Endothelial cell of umbilical vein (primary cell): Measurements from ENCODE around the gene LRRC56. TPM values are rescaled to one million over a fixed set of nuclear protein-coding genes. Genes with fewer than 3 reads are reported as not detected.

ENCODE experiments used
- BruUV-seq: library from RNA; stranded (reverse); fragments of 400-500 nt; replicated peaks from 2 replicates; lab custom pipeline; 2021; lab: Mats Ljungman, UMichigan
- CTCF ChIA-PET: fragments of 300-600, 350-600 bp; sonication (Branson Sonifier 250); formaldehyde crosslinking; loops from one replicate; lab custom pipeline; 2021; ENCODE audit warnings: antibody characterized with exemption, inconsistent platforms; lab: Charles Lee
- POLR2A ChIA-PET: fragments of 300-600, 350-600 bp; sonication (Branson Sonifier 250); formaldehyde crosslinking; loops from one replicate; lab custom pipeline; 2021; ENCODE audit warnings: antibody characterized with exemption, inconsistent platforms; lab: Charles Lee
- DNase-seq: peaks from one replicate; pipeline ENCODE4 v3.0.0-alpha.2; 2011; ENCODE audit warnings: low read depth, low spot score
- FAIRE-seq: peaks from 2 replicates; lab custom pipeline; 2011; peaks lifted over from hg19 to GRCh38; lab: Jason Lieb, UNC
- H2AFZ ChIP-seq: 2 replicates; pipeline ENCODE4 v1.6.0; 2012; ENCODE audit warnings: low read depth, low read length, control low read depth, inconsistent platforms
- H3K27ac ChIP-seq: 2 replicates; pipeline ENCODE4 v1.5.1; 2011; ENCODE audit warnings: low read depth, mild to moderate bottlenecking, control low read depth, low read length, moderate library complexity; ENCODE audit not compliant: insufficient read depth
- H3K27me3 ChIP-seq, 2 experiments: 2 replicates each; pipeline versions ENCODE4 v1.6.0 to v1.6.1; 2011; ENCODE audit warnings: low read length in 2 of 2, mixed read lengths in 1 of 2; ENCODE audit not compliant: control insufficient read depth in 2 of 2, insufficient read depth in 2 of 2
- H3K36me3 ChIP-seq, 2 experiments: 2 replicates in 1 of 2; 3 replicates in 1 of 2; pipeline ENCODE4 v1.5.1; 2011; ENCODE audit warnings: low read length in 2 of 2, mild to moderate bottlenecking in 1 of 2, moderate library complexity in 1 of 2; ENCODE audit not compliant: control insufficient read depth in 2 of 2, insufficient read depth in 2 of 2; ENCODE audit errors: extremely low read depth in 1 of 2
- H3K4me1 ChIP-seq: 3 replicates; pipeline ENCODE4 v1.5.1; 2011; ENCODE audit warnings: mild to moderate bottlenecking, low read length; ENCODE audit not compliant: control insufficient read depth, insufficient read depth; ENCODE audit errors: extremely low read depth
- H3K4me2 ChIP-seq: 2 replicates; pipeline ENCODE4 v1.6.1; 2011; ENCODE audit warnings: low read length, control low read depth, mixed read lengths; ENCODE audit not compliant: insufficient read depth
- H3K4me3 ChIP-seq, 3 experiments: fragments of 200-600 bp in 1 of 3; sonication (generic), shearing (Covaris generic) in 1 of 3; replicated peaks in 1 of 3; 2 replicates each; pipeline ENCODE4 v1.5.1; 2011 to 2016; ENCODE audit warnings: control low read depth in 3 of 3, low read length in 3 of 3, mild to moderate bottlenecking in 2 of 3, inconsistent platforms in 1 of 3, low read depth in 1 of 3, moderate library complexity in 1 of 3; ENCODE audit not compliant: insufficient read depth in 1 of 3
- H3K79me2 ChIP-seq: 2 replicates; pipeline ENCODE4 v1.6.0; 2012; ENCODE audit warnings: low read length, inconsistent platforms; ENCODE audit not compliant: control insufficient read depth, insufficient read depth
- H3K9ac ChIP-seq: replicated peaks from 2 replicates; pipeline ENCODE3; 2011; ENCODE audit warnings: low read length, control low read depth; ENCODE audit not compliant: insufficient read depth; ENCODE audit errors: extremely low read depth
- H3K9me1 ChIP-seq: replicated peaks from 3 replicates; pipeline ENCODE4 v1.6.0; 2011; ENCODE audit warnings: mild to moderate bottlenecking, low read length; ENCODE audit not compliant: control insufficient read depth, insufficient read depth; ENCODE audit errors: extremely low read depth
- H3K9me3 ChIP-seq: replicated peaks from 2 replicates; pipeline ENCODE4 v1.5.1; 2012; ENCODE audit warnings: low read length, inconsistent platforms; ENCODE audit not compliant: control insufficient read depth, insufficient read depth
- H4K20me1 ChIP-seq: replicated peaks from 2 replicates; pipeline ENCODE3; 2011; ENCODE audit warnings: mild to moderate bottlenecking, low read length; ENCODE audit not compliant: control insufficient read depth, insufficient read depth; ENCODE audit errors: extremely low read depth
- CTCF ChIP-seq, 2 donors: IDR thresholded peaks; 1 replicate in 1 of 2; 2 replicates in 1 of 2; pipeline ENCODE4 v1.5.1; 2011; ENCODE audit warnings: low read length in 2 of 2, mild to moderate bottlenecking in 2 of 2, moderate library complexity in 2 of 2, control low read depth in 1 of 2, inconsistent platforms in 1 of 2, low read depth in 1 of 2; ENCODE audit not compliant: insufficient read depth in 1 of 2; ENCODE audit errors: extremely low read depth in 1 of 2
- EZH2 ChIP-seq: IDR thresholded peaks from 2 replicates; pipeline ENCODE4 v1.6.1; 2012; ENCODE audit warnings: borderline replicate concordance, low read depth, mild to moderate bottlenecking, moderate library complexity, low read length, inconsistent platforms; ENCODE audit not compliant: severe bottlenecking
- FOS ChIP-seq: IDR thresholded peaks from 2 replicates; pipeline ENCODE4 v1.6.1; 2011; ENCODE audit warnings: mild to moderate bottlenecking, low read length, moderate library complexity, borderline replicate concordance; ENCODE audit not compliant: insufficient read depth
- GATA2 ChIP-seq: IDR thresholded peaks from 2 replicates; pipeline ENCODE4 v1.7.0; 2011; ENCODE audit warnings: low read depth, mild to moderate bottlenecking, moderate library complexity, mixed read lengths, low read length; ENCODE audit not compliant: insufficient read length, insufficient read depth
- JUN ChIP-seq: IDR thresholded peaks from 2 replicates; pipeline ENCODE4 v1.6.1; 2011; ENCODE audit warnings: borderline replicate concordance, low read depth; ENCODE audit not compliant: insufficient read length, insufficient read depth
- MAX ChIP-seq: IDR thresholded peaks from 2 replicates; pipeline ENCODE4 v1.6.1; 2011; ENCODE audit not compliant: insufficient read depth, insufficient read length
- MYC ChIP-seq: IDR thresholded peaks from one replicate; pipeline ENCODE4 v1.6.1; 2011; ENCODE audit warnings: mild to moderate bottlenecking, low read depth, low read length
- POLR2A ChIP-seq: IDR thresholded peaks from 2 replicates; pipeline ENCODE4 v1.6.1; 2012; ENCODE audit warnings: low read depth, mild to moderate bottlenecking, control low read depth, low read length
- POLR2AphosphoS5 ChIP-seq: IDR thresholded peaks from 2 replicates; pipeline ENCODE4 v1.6.1; 2012; ENCODE audit warnings: low read depth, mild to moderate bottlenecking, control low read depth, low read length, moderate library complexity; ENCODE audit not compliant: insufficient read depth
- dilution Hi-C: fragments of 300-500 bp; cut with MboI; formaldehyde crosslinking; loops from one replicate; pipeline ENCODE4 v1.15.0; 2019; ENCODE audit warnings: low sequenced_read_pairs; ENCODE audit not compliant: extremely low pct_ligation_motif_present
- intact Hi-C: fragments of 100-400 bp; cut with micrococcal nuclease; formaldehyde crosslinking; loops from one replicate; pipeline ENCODE4 v1.10.0; 2022
- polyA plus RNA-seq, 4 experiments: library from polyadenylated mRNA; depleted of rRNA in 3 of 4; stranded (reverse) in 3 of 4; unstranded in 1 of 4; fragments of >200 nt; gene quantifications; 2 replicates each; pipeline versions ENCODE4 v1.2.1 to v1.2.3, GENCODE V29; 2011 to 2012; ENCODE audit warnings: missing spikeins in 1 of 4
- total RNA-seq: library from RNA; stranded (reverse); gene quantifications from 2 replicates; pipeline ENCODE4 v1.2.3, GENCODE V29; 2021

Gene LRRC56
- total and polyA plus RNA-seq, 2 donors (not counting 3 experiments of a cell fraction or from before 2014, with no cell fraction given) = 0.47 to 0.55 TPM

DNA sequence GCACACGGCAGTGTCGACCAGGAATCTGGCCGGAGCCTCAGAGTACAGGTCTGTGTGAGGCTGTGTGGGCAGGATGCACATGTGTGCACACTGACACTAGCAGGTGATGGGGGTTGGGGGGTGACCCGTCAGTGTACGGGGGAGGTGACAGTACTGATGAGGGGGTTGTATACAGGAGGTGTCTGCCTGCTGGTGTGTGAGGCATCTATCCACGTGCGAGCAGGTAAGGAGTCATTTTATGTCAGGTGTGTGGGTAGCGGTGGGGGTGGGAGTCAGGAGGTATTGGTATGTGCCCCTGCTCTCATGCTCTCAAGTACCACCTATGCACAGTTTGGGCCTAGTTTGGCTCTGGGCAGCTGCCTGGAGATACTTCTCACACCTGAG, 34.5 kb downstream of the LRRC56 start:
- H3K9me3 ChIP-seq = no peaks in the 10 kb centered on the region
- H3K79me2 ChIP-seq = peaks cover 3% of the 10 kb centered on the region
- no peak overlapping the region for H3K4me3 ChIP-seq
- no peak overlapping the region for H3K9ac ChIP-seq
- intact Hi-C loops = no loop called here
- CTCF ChIA-PET = no interaction called here
- no peak overlapping the region for H3K4me2 ChIP-seq
- POLR2A ChIA-PET = interaction anchor here (1.1 kb wide), 1 partner anchor 16 kb away, joined by 3 read pairs; no protein-coding TSS in a partner anchor
- H2AFZ ChIP-seq = no peak overlapping the region
- peaks cover 8 to 10% of the 10 kb centered on the region in 2 experiments for H3K27me3 ChIP-seq
- no peaks in the 10 kb centered on the region for H3K9me1 ChIP-seq
- no peaks in the 10 kb centered on the region for H4K20me1 ChIP-seq
- no peak overlapping the region for H3K27ac ChIP-seq
- FAIRE-seq = no peak
- no peak for TF ChIP-seq MYC
- TF ChIP-seq POLR2A = no peak
- no peak for TF ChIP-seq POLR2AphosphoS5
- TF ChIP-seq EZH2 = no peak
- TF ChIP-seq FOS = no peak
- TF ChIP-seq MAX = no peak
- no peak for TF ChIP-seq GATA2
- TF ChIP-seq JUN = no peak
- no peak for TF ChIP-seq CTCF (IDR thresholded peaks at IDR 0.05; ENCODE audit: extremely low read depth in 1 of 2, insufficient read depth in 1 of 2, low read depth in 1 of 2, low read length in 2 of 2)
- peaks cover 11% of the 10 kb centered on the region for H3K4me1 ChIP-seq
- DNase-seq = no peak
- H3K36me3 ChIP-seq = no peaks in the 10 kb centered on the region
- no TSS peak for BruUV-seq
- dilution Hi-C loops = no loop called here
